HEK293T (cell line): ENCODE results near the gene GIMAP6.

Experiments
- ELF4 ChIP-seq: fragments of 450-650 bp; IDR thresholded peaks from 2 replicates; pipeline ENCODE4 v1.6.1; 2017; ENCODE audit warnings: antibody characterized with exemption
- FOXA1 ChIP-seq: fragments of 450-650 bp; IDR thresholded peaks from 2 replicates; pipeline ENCODE4 v1.6.1; 2016; ENCODE audit warnings: mild to moderate bottlenecking
- HDGF ChIP-seq: fragments of 450-650 bp; IDR thresholded peaks from 2 replicates; pipeline ENCODE4 v1.6.1; 2017; ENCODE audit warnings: antibody characterized with exemption, borderline replicate concordance
- PKNOX1 ChIP-seq: fragments of 450-650 bp; IDR thresholded peaks from 2 replicates; pipeline ENCODE4 v1.6.1; 2016
- SP1 ChIP-seq: fragments of 450-650 bp; IDR thresholded peaks from 2 replicates; pipeline ENCODE4 v1.6.1; 2017
- SUZ12 ChIP-seq: fragments of 450-650 bp; IDR thresholded peaks from 2 replicates; pipeline ENCODE4 v1.6.1; 2016; ENCODE audit warnings: mild to moderate bottlenecking
- TARDBP ChIP-seq: fragments of 450-650 bp; IDR thresholded peaks from 2 replicates; pipeline ENCODE4 v1.6.1; 2016
- ZNF384 ChIP-seq: fragments of 450-650 bp; IDR thresholded peaks from 2 replicates; pipeline ENCODE4 v1.6.1; 2016

GRCh38 chr7:150612925-150613324 lies 19.3 kb downstream of the GIMAP6 start:
- TF ChIP-seq SP1 (no peak), FOXA1 (no peak), TARDBP (no peak), ZNF384 (no peak), PKNOX1 (no peak), SUZ12 (no peak), ELF4 (no peak), HDGF (no peak)
